Adrenal gland (tissue), 12 donors: ENCODE data around the gene NAB2. TPM values are rescaled to one million over a fixed set of nuclear protein-coding genes. Genes with fewer than 3 reads are reported as not detected.

ENCODE experiments used
- DNase-seq, 7 donors: peaks; one replicate each; pipeline ENCODE4 v3.0.0-alpha.2; 2019 to 2020
- H3K27ac ChIP-seq, 5 donors: fragments of 200-600 bp; sonication (generic) in 4 of 5; 1 replicate in 3 of 5; 2 replicates in 2 of 5; pipeline versions ENCODE4 v1.5.1 to v1.8.0; 2016 to 2020; ENCODE audit warnings: mild to moderate bottlenecking in 1 of 5
- H3K27me3 ChIP-seq: fragments of 200-600 bp; 2 replicates; pipeline ENCODE4 v1.8.0; 2021
- H3K36me3 ChIP-seq, 2 donors: fragments of 200-600 bp; replicated peaks in 1 of 2; 1 replicate in 1 of 2; 2 replicates in 1 of 2; pipeline versions ENCODE4 v1.5.1 to v1.8.0; 2018 to 2022
- H3K4me1 ChIP-seq, 2 donors: fragments of 200-600 bp; replicated peaks in 1 of 2; 1 replicate in 1 of 2; 2 replicates in 1 of 2; pipeline versions ENCODE4 v1.5.1 to v1.8.0; 2018 to 2021
- H3K4me3 ChIP-seq, 4 donors: fragments of 200-600 bp; sonication (generic) in 3 of 4; one replicate each; pipeline ENCODE4 v1.5.1; 2016 to 2018
- H3K9me3 ChIP-seq, 3 donors: fragments of 200-600 bp; sonication (generic) in 1 of 3; replicated peaks in 1 of 3; 1 replicate in 2 of 3; 2 replicates in 1 of 3; pipeline versions ENCODE4 v1.5.1 to v1.8.0; 2016 to 2021
- CTCF ChIP-seq, 6 experiments: fragments of 450-650 bp in 4 of 6; fragments of 200-600 bp in 2 of 6; sonication (generic) in 1 of 6; IDR thresholded peaks; 1 replicate in 5 of 6; 2 replicates in 1 of 6; pipeline versions ENCODE4 v1.5.1 to v1.8.0; 2016 to 2021; ENCODE audit warnings: antibody characterized with exemption in 6 of 6, mild to moderate bottlenecking in 2 of 6, moderate library complexity in 1 of 6
- POLR2A ChIP-seq, 2 donors: fragments of 450-650 bp; IDR thresholded peaks; one replicate each; pipeline ENCODE4 v1.6.1; 2017; ENCODE audit warnings: antibody characterized with exemption in 2 of 2, mild to moderate bottlenecking in 2 of 2, moderate library complexity in 1 of 2
- WGBS, 4 donors: extraction: QIAGEN DNeasy Blood & Tissue Kit in 2 of 4; methylation state at CpG; one replicate each; pipeline versions ENCODE4 v1.1.5 to v1.1.7; 2013 to 2017; 5-methylcytosine and 5-hydroxymethylcytosine counted together
- intact Hi-C, 2 donors: fragments of 100-400 bp; cut with DNase I; formaldehyde crosslinking; loops; one replicate each; pipeline versions ENCODE4 v1.14.1 to v1.15.0; 2022 to 2023
- polyA plus RNA-seq, 3 donors: library from polyadenylated mRNA; stranded (reverse); fragments of 200-250 nt in 2 of 3; fragments of 350-450 nt in 1 of 3; fragmentation: Illumina TruSeq in 1 of 3; extraction: RNeasy Lipid Tissue Mini Kit (QIAGEN cat#74804) in 1 of 3; gene quantifications; one replicate each; pipeline ENCODE4 v1.2.3, GENCODE V29; 2013 to 2014
- total RNA-seq, 9 donors: library from RNA; depleted of rRNA in 4 of 9; stranded (reverse); fragments of >200 nt in 4 of 9; fragments of 120-200 nt in 1 of 9; fragmentation: NEBNext Ultra II Directional in 1 of 9; extraction: Animal tissue kit (Norgen Biotek cat#: 25700) in 1 of 9; gene quantifications; one replicate each; pipeline versions ENCODE4 v1.1.0 to v1.2.4, GENCODE V29; 2013 to 2023
- donor health status: healthy with polysubstance abuse.
- donor health status: Bipolar disorder and iron deficiency.
- donor health status: DM: yes; HTN: yes; CAD: no.
- donor health status: DM: no; HTN: no; CAD: no.
- donor health status: DM: no; HTN: no; CAD: no.
- donor health status: DM: yes; HTN: yes; CAD: no.

The NAB2 gene
- total and polyA plus RNA-seq, 12 donors: 9.4 to 64.6 (median 18.7) TPM

- no peak for DNase-seq
- Histone ChIP-seq H3K9me3 (no peaks in the 10 kb centered on the region), H3K4me1 (peaks cover 0 to 77% of the 10 kb centered on the region in 2 donors), H3K4me3 (peak overlapping the region in 1 of 4 donors; percentile 11), H3K36me3 (no peaks in the 10 kb centered on the region), H3K27ac (peak overlapping the region in 2 of 5 donors; percentile 57 to 83), H3K27me3 (no peaks in the 10 kb centered on the region)
- intact Hi-C loops: loop anchor here in 1 of 2 donors (5.0 kb wide), 1 partner anchor 43 kb away; no protein-coding TSS in a partner anchor
- 41 to 59% (median 52%) methylated on average over 4 to 6 of the region's 6 CpGs for WGBS, 4 donors
- TF ChIP-seq CTCF (IDR thresholded peaks at IDR 0.05) (no peak), POLR2A (IDR thresholded peaks at IDR 0.05) (no peak)
Observed at GRCh38 chr12:57133916-57134315, 45.0 kb downstream of the NAB2 start.

GRCh38 chr12:57134949-57135348 is 46.0 kb downstream of the NAB2 start:
- intact Hi-C loops: loop anchor here in 1 of 2 donors (5.0 kb wide), 1 partner anchor 42 kb away; no protein-coding TSS in a partner anchor
- Histone ChIP-seq H3K4me3 (no peak overlapping the region), H3K9me3 (no peaks in the 10 kb centered on the region), H3K36me3 (peaks cover 0 to 8% of the 10 kb centered on the region in 2 donors), H3K4me1 (peaks cover 0 to 85% of the 10 kb centered on the region in 2 donors), H3K27ac (peak overlapping the region in 2 of 5 donors; percentile 57 to 92), H3K27me3 (no peaks in the 10 kb centered on the region)
- no peak for TF ChIP-seq POLR2A (IDR thresholded peaks at IDR 0.05)
- TF ChIP-seq CTCF (IDR thresholded peaks at IDR 0.05): no peak
- DNase-seq: no peak
- WGBS, 4 donors: 79 to 87% (median 83%) methylated on average over 8 to 9 of the region's 9 CpGs

GRCh38 chr12:57135527-57136326 is 46.8 kb downstream of the NAB2 start:
- no peaks in the 10 kb centered on the region for H3K9me3 ChIP-seq
- peak in 1 of 7 donors; percentile 47 for DNase-seq
- H3K4me1 ChIP-seq: peaks cover 0 to 84% of the 10 kb centered on the region in 2 donors
- no peak overlapping the region for H3K4me3 ChIP-seq
- peak overlapping the region in 3 of 5 donors; percentile 26 to 92 (median 57) for H3K27ac ChIP-seq
- H3K36me3 ChIP-seq: peaks cover 0 to 14% of the 10 kb centered on the region in 2 donors
- H3K27me3 ChIP-seq: no peaks in the 10 kb centered on the region
- intact Hi-C loops: no loop called here
- TF ChIP-seq POLR2A (IDR thresholded peaks at IDR 0.05) (no peak), CTCF (IDR thresholded peaks at IDR 0.05) (no peak)
- WGBS, 4 donors: 52 to 64% (median 63%) methylated on average over 12 to 18 of the region's 18 CpGs

GRCh38 chr12:57138526-57139272 is 49.8 kb downstream of the NAB2 start:
- peak in 6 of 7 donors; percentile 57 to 74 (median 62) for DNase-seq
- Histone ChIP-seq H3K4me1 (peaks cover 0 to 59% of the 10 kb centered on the region in 2 donors), H3K36me3 (peaks cover 0 to 42% of the 10 kb centered on the region in 2 donors), H3K9me3 (no peaks in the 10 kb centered on the region), H3K27ac (peak overlapping the region in 2 of 5 donors; percentile 56 to 76), H3K27me3 (no peaks in the 10 kb centered on the region), H3K4me3 (no peak overlapping the region)
- TF ChIP-seq POLR2A (IDR thresholded peaks at IDR 0.05): no peak
- TF ChIP-seq CTCF (IDR thresholded peaks at IDR 0.05): no peak
- intact Hi-C loops: no loop called here
- 72 to 79% (median 78%) methylated on average over 12 to 13 of the region's 13 CpGs for WGBS, 4 donors
